Left forelimb (tissue), 1 donor: ENCODE results near the gene PSMB2.
"Not testable (repeated sequence)": the region's sequence is repeated elsewhere in the genome, so short reads cannot be mapped to it uniquely, and the experiment has no call there.

Experiments
- DNase-seq: peaks from one replicate; pipeline ENCODE4 v3.0.0-alpha.2; 2018; ENCODE audit warnings: low spot score

PSMB2 gene

DNA sequence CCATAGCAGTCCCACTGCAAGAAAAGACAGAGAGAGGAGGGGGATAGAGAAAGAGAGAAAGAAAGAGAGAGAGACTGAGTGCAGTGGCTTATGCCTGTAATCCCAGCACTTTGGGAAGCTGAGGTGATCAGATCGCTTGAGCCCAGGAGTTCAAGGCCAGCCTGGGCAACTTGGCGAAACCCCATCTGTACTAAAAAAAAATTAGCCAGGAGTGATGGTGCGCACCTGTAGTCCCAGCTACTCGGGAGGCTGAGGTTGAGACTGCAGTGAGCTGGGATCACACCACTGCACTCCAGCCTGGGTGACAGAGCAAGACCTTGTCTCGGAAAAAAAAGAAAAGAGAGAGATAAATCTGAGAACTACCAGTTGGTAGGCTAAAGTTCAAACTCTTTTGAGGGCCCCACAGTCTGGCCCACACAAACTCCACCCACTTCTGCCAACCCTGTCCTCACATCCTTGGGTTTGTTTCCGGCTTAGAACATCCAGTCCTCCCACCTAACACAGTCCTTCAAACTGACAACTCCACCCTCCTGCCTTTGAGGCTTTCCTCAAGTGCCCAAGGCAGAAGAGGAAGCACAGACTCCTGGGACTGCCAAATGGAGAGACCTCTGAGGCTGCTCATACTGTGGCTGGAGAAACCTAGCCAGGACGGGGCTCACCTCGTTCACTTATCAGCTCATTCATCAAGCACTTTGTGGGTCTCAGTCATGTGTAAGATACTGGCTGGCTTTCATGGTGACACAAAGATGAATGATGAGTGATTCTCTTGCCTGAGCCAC lies 48.1 kb downstream of the PSMB2 start:
- DNase-seq, result no peak

DNA sequence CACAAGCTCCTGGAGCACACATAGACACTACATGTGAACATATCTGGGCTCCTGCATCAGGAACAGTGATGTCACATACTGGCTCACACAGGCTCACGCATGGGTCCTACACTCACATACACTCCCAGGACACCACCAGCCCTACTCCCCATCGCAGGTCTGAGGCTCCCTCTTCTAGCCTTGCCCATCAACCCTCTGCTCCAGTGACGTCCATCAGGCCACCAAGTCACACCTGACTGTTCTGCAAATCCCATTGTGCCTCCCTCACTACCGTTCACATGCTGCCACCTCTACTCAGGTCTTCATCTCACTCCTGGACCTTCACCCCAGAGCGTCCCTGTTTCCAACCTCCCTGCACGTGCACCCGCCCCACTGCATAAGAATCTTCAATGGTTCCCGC lies 50.1 kb downstream of the PSMB2 start:
- DNase-seq, result no peak

DNA sequence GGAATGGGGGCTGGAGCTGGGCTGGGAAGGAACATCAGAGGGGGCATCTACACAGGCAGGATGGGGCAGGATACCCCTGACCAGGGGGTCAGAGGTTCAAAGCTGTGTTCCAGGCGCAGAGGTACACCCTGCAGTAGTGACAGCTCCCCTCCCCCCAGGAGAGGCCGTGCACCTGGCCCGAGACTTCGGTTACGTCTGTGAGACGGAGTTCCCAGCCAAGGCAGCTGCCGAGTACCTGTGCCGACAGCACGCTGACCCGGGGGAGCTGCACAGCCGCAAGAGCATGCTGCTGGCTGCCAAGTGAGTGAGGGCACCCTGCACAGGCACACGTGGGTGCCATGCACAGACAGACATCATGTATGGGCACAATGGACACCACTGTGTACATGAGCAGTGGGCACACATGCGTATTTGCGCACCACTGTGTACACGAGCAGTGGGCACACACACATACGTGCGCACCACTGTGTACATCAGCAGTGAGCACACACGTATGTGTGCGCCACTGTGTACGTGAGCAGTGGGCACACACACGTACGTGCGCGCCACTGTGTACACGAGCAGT lies 50.8 kb downstream of the PSMB2 start:
- DNase-seq, result no peak

DNA sequence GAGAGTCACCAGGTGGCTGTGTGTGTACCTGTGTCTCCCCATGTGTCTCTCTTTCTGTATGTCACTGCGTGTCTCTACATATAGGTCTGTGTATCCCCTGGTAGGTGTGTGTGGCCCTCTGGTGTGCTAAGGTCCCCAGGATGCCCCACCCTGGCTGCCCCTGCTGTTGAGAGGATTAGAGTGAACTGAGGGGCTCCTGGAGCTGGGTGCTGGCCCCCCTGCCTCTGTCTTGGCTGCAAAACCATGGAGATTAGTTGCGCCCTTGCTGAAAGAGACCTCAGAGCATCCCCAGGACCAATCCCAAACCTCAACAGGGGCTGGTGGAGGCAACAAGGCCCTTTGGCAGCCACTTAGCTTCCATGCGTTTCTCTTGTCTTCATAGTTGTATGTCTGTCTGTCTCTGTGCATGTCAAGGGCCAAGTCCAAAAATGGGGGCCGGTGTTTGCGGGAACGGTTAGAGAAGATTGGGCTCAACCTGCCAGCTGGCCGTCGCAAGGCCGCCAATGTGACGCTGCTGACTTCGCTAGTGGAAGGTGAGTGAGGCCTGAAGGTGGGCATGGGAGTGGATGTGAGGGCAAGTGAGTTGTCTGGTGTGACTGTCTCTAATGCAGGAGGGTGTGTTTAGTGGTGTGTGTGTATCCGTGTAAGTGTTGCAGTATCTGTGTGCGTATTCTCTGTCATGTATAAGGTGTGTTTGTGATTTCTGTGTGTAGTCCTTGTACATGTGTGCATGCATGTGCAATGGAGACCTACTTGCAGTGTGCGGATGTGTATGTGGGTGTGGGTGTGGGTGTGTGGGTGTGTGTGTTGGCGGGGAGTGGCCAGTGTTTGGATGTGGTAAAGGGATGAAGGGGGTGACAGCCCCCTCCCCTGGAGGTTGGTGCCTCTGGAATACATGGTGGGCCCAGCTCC lies 51.6 kb downstream of the PSMB2 start:
- DNase-seq, result peak; percentile 44

DNA sequence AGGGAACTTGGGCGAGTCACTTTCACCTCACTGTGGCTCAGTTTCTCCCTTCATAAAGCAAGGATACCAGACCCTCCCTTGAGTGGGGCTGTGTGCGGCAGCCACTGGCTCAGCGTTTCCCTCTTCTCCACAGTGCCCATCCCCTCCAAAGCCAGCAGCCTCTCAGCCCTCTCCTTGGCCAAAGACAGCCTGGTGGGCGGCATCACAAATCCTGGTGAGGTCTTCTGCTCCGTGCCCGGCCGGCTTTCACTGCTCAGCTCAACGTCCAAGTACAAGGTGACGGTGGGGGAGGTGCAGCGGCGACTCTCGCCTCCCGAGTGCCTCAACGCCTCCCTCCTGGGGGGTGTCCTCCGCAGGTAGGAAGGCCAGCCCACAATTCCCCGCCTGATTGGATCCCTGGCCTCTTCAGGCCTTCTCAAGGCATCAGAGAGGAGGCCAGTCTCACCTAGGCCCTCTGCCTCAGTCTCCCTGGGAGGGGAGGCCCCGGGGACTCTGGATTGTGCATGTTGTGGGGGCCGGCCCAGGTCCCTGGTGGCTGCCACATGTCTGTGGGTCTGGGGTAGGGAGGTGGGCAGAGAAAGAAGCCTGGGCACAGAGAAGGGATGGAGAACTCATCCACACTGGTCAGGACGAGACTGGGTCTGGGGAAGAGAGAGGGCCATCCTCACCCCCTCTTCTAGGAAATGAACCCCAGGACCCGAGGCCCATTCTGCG lies 53.0 kb downstream of the PSMB2 start:
- no peak for DNase-seq

DNA sequence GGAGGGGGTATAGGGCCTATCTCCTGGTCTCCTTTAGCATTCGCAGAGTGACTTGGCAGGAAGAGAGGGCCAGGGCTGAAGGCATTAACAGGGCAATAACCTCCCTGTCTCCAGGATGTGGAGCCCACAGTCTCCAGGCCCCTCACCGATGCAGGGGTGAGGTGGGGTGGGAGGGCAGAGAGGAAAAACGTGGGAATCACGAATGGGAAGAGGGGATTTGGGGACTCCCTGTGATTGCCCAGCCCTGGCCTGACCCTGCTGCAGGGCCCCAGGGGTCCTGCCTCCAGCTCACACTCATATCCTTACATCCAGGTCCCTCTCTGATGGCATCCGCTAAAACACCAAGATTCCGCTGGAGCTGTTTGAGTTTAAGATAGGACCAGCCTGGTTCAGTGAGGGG lies 53.6 kb downstream of the PSMB2 start:
- no peak for DNase-seq

DNA sequence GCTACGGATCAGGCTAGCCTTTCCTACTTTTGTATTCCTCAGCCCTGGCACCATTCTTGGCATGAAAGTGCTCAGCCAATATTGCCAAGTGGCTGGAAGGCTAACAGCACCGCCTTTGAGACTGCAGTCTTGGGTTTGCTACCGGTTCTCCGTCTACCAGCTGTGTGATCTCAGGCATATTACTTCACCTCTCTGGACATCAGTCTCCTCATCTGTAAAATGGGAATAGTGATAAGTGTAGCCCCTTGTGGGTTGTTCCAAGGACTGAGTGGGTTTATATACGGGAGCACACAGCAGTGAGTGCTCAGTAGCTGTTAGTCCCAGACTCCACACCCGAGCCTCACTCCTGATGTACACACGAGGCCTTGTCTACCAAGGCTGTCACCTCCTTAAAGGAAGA lies 54.5 kb downstream of the PSMB2 start:
- no peak for DNase-seq

DNA sequence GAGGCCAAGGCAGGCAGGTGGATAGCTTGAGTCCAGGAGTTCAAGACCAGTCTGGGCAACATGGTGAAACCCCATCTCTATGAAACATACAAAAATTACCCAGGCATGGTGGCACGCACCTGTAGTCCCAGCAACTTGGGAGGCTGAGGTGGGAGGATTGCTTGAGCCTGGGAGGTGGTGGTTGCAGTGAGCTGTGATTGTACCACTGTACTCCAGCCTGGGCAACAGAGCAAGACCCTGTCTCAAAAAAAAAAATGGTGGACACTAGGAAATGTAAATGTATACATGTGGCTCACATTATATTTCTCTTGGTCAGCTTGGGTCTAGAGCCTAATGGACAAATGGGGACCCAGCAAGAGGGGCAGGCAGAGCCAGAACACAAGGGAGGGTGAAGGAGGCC lies 55.5 kb downstream of the PSMB2 start:
- DNase-seq, result not testable (repeated sequence)

DNA sequence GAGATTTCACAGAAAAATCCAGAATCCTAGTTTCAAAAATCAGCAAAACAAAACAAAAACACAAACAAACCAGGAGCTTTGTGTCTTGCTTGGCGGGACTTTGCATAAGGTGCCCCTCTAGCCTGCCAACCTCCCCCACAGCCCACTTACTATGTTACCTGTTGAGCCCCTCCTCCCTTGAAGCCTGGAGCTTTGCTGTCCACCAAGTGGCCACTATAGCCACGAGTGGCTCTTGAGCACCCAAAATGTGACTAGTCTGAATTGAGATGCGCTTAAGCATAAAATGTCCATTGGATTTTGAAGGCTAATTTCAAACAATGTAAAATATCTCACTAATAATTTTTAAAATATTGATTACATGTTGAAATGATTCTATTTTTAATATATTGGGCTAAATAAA lies 56.0 kb downstream of the PSMB2 start:
- DNase-seq, result no peak

DNA sequence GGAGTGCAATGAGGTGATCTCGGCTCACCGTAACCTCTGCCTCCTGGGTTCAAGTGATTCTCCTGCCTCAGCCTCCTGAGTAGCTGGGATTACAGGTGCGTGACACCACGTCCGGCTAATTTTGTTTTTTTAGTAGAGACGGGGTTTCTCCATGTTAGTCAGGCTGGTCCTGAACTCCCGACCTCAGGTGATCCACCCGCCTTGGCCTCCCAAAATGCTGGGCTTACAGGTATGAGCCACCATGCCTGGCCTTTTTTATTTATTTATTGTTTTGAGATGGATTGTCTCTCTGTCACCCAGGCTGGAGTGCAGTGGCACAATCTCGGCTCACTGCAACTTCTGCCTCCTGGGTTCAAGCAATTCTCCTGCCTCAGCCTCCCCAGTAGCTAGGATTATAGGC lies 59.7 kb downstream of the PSMB2 start:
- DNase-seq, result not testable (repeated sequence)

DNA sequence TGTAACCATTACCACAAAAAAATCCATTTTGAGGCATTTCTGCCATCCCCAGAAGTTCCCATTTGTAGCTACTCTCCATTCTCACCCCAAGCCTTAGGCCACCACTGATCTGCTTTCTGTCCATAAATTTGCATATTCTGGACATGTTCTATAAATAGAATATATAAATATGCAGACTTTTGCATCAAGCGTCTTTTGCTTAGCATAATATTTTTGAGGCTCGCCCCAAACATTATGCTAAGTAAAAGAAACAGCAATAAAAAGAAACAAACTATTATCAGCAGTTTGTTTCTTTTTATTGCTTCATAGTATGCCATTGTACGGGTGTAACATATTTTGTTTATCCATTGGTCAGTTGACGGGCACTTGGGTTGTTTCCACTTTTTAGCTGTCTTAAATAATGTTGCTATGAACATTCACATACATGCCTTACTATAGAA lies 60.4 kb downstream of the PSMB2 start:
- DNase-seq, result no peak

DNA sequence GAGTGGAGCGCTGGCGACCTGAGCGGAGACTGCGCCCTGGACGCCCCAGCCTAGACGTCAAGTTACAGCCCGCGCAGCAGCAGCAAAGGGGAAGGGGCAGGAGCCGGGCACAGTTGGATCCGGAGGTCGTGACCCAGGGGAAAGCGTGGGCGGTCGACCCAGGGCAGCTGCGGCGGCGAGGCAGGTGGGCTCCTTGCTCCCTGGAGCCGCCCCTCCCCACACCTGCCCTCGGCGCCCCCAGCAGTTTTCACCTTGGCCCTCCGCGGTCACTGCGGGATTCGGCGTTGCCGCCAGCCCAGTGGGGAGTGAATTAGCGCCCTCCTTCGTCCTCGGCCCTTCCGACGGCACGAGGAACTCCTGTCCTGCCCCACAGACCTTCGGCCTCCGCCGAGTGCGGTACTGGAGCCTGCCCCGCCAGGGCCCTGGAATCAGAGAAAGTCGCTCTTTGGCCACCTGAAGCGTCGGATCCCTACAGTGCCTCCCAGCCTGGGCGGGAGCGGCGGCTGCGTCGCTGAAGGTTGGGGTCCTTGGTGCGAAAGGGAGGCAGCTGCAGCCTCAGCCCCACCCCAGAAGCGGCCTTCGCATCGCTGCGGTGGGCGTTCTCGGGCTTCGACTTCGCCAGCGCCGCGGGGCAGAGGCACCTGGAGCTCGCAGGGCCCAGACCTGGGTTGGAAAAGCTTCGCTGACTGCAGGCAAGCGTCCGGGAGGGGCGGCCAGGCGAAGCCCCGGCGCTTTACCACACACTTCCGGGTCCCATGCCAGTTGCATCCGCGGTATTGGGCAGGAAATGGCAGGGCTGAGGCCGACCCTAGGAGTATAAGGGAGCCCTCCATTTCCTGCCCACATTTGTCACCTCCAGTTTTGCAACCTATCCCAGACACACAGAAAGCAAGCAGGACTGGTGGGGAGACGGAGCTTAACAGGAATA lies 64.0 kb downstream of the PSMB2 start:
- no peak for DNase-seq

DNA sequence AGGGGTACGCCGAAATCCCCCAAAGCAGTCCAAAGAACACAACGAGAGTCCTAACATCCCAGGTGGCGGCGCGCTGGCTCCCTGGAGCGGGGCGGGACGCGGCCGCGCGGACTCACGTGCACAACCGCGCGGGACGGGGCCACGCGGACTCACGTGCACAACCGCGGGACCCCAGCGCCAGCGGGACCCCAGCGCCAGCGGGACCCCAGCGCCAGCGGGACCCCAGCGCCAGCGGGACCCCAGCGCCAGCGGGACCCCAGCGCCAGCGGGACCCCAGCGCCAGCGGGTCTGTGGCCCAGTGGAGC lies 64.6 kb downstream of the PSMB2 start:
- DNase-seq, result not testable (repeated sequence)

DNA sequence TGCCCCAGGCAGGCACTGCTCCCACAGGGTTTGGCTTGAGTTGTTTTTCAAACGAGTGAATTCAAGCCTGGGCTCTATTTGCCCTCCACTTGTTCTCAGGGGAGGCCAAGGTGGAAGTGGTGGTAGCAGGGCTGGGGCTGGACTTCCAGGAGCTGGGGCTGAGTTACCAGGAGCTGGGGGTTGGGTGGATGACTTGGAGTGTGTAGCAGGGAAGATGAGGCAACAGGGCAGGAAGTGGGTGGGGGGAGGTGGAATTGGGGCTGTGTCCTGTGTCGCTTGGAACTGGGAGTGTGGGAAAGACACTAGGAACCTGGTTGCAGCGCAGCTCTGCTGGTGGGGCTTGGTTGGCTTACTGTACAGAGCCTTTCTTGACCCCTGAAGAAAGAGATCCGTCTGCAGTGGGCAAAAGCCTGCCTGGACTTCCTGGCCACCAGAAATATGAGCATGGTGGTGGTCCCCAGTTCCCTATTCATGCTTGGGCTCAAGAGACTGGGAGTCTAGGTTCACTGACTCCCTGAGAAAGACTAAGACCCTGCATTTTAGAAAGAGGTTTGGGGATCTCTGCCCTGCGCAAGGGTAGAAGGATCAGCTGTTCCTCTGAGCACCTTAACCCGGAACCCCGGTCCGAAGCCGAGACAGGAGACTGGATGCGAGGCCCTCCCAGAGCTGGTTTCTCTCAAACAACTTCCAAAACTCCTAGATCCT lies 65.1 kb downstream of the PSMB2 start:
- no peak for DNase-seq

DNA sequence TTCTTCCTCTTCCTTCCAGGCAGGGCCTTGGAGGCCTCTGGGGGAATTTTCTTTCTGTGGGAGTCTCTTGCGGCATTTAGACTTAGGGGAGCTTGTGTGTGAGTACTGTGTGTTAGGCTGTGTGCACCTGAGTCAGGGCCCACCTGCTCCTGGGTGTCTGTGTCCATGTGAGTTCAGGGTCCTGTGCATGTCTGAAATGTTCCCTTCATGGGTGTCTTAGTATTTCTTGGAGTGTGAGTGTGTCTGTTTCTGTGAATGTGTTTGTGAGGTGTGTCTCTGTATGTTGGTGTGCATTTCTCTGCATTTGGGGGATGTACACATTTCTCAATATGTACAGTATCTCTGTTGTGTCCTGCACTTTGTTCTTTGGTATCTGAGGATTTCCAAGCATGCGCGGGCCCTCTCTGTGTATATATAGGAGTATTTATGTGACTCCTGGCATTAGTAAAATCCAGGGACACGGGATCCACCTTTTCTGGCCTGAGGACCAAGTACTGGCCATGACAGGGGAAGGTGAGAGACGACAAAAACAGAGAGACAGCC lies 65.8 kb downstream of the PSMB2 start:
- DNase-seq, result no peak

DNA sequence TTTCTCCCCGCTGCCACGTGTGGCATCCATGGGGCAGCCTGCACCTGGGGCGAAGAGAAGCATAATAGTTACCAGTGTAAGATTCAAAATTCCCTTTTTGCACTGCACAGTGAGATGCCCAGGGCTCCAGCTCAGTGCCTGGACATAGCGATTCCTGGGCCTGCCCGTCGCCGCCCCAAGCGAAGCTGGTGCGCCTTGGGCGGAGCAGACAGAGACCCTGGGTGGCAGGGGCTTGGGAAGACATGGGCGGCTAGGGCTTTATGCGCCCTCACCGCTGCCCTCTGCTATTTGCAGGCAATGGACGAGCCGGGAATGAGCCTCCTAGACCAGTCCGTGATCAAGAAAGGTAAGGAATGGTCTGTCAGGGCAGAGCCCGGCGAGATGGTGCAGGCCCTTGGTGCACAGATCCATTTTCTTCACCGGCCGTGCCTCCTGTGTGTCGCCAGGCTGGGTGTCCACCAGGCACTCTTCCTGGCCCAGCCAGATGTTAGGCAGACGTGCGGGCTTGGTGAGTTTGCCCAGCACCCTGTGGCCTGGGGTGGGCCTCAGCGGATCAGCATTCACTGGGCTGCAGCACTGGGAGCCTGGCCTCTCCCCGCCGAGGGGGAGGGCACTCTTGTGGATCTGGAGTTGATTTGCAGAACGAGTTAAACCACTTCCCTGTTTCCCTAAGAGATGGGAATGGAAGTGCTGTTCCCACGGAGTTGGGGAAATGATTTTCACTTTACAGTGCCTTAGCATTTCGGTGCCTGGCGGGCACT lies 66.5 kb downstream of the PSMB2 start:
- no peak for DNase-seq

DNA sequence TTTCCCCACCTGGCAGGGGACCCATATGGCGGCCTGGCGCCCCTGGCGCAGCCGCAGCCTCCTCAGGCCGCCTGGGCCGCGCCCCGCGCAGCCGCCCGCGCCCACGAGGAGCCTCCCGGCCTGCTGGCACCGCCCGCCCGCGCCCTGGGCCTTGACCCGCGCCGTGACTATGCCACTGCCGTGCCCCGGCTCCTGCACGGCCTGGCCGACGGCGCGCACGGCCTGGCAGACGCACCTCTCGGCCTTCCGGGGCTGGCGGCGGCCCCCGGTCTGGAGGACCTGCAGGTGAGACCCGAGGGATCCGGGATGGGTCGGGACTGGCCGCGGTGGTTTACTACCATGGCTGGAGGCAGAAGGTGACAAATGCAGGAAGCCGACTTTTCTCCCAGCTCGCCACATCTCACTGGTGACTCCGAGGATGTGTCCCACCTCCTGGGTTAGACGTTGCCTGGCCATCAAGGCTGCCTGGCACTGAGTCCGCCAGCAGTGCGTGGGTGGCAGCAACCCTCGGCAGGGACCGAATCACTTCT lies 67.1 kb downstream of the PSMB2 start:
- DNase-seq, result no peak

DNA sequence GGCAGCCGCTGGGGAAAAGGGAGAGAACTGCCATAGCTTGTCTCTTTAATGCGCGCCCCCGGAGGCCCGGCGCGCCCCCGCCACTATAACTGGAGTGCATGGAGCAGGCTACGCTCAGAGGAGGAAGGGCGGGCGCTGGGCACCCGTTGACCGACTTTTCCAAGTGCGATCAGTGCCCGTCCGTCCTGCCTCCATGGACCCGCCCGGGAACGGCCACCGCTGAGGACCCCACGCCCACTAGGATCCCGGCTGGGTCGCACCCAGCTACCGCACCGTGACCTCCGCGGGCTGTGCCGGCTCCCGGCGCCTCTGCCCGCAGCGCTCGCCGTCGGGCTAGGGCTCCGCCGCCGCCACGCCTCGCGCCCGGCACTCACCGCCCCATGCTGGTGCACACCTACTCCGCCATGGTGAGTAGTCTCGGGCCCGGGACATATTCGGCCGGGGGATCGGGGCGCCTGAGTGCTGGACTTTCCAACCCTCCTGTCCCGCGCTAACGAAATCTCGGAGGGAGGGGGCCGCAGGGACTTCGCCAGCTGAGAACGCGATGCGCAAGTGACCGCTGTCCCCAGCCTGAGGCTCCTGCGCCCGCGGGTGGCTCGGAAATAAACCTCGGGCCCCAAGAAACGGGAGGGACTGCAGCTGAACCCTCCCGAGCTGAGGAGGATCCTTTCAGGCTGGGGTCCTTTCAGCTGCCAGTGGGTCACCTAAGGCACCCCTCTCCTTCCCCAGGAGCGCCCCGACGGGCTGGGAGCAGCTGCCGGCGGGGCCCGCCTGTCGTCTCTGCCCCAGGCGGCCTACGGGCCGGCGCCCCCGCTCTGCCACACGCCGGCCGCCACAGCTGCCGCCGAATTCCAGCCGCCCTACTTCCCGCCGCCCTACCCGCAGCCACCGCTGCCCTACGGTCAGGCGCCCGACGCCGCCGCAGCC lies 67.9 kb downstream of the PSMB2 start, which contains the start of gene TFAP2E:
Gene TFAP2E (plus strand): TSS at position 117 of the 927 bp plus-strand sequence. CDS start 264 bp downstream, at position 381.
- peak; percentile 69 for DNase-seq
